SK-N-SH (cell line): ENCODE data around the gene MYLIP. TPM values are rescaled to one million over a fixed set of nuclear protein-coding genes. Genes with fewer than 3 reads are reported as not detected.

Experiments used
- CTCF ChIA-PET: fragments of 300-600, 350-600 bp; formaldehyde crosslinking; extraction: SDS; loops from one replicate; lab custom pipeline; 2021; lab: Yijun Ruan, JAX
- POLR2A ChIA-PET: fragments of 350-600 bp; sonication (Branson Sonifier 250); formaldehyde crosslinking; extraction: SDS; loops from one replicate; lab custom pipeline; 2020; ENCODE audit warnings: antibody characterized with exemption, inconsistent platforms; lab: Yijun Ruan, JAX
- DNase-seq: peaks from one replicate; pipeline ENCODE4 v3.0.0; 2012
- H2AFZ ChIP-seq: fragments of 200-600 bp; sonication (generic); 2 replicates; pipeline ENCODE4 v1.8.1; 2016; ENCODE audit warnings: antibody characterized with exemption, mild to moderate bottlenecking, low read depth
- H3F3A ChIP-seq: fragments of 200-600 bp; sonication (generic); replicated peaks from 2 replicates; pipeline ENCODE3; 2016; ENCODE audit warnings: antibody characterized with exemption, mild to moderate bottlenecking; ENCODE audit not compliant: insufficient read depth
- H3K27ac ChIP-seq, 2 experiments: fragments of 200-500 bp in 1 of 2; fragments of 200-600 bp in 1 of 2; sonication (Bioruptor generic) in 1 of 2; sonication (generic), shearing (Covaris generic) in 1 of 2; 2 replicates each; pipeline versions ENCODE4 v1.5.1 to v1.6.1; 2014 to 2016; ENCODE audit warnings: low read depth in 2 of 2, inconsistent platforms in 1 of 2, low read length in 1 of 2, mild to moderate bottlenecking in 1 of 2, mixed read lengths in 1 of 2
- H3K27me3 ChIP-seq: fragments of 200-600 bp; sonication (generic), shearing (Covaris generic); 2 replicates; pipeline ENCODE4 v1.6.1; 2016; ENCODE audit warnings: mixed run types; ENCODE audit not compliant: insufficient read depth
- H3K36me3 ChIP-seq, 2 experiments: fragments of 200-500 bp in 1 of 2; fragments of 200-600 bp in 1 of 2; sonication (Bioruptor generic) in 1 of 2; sonication (generic) in 1 of 2; replicated peaks in 1 of 2; 2 replicates each; pipeline versions ENCODE3 to v1.5.1; 2014 to 2016; ENCODE audit warnings: low read length in 1 of 2, mild to moderate bottlenecking in 1 of 2; ENCODE audit not compliant: insufficient read depth in 2 of 2, control insufficient read depth in 1 of 2
- H3K4me1 ChIP-seq, 2 experiments: fragments of 200-500 bp in 1 of 2; fragments of 200-600 bp in 1 of 2; sonication (Bioruptor generic) in 1 of 2; sonication (generic), shearing (Covaris generic) in 1 of 2; 2 replicates each; pipeline versions ENCODE4 v1.5.1 to v1.6.1; 2014 to 2016; ENCODE audit warnings: low read depth in 1 of 2, low read length in 1 of 2, mixed run types in 1 of 2; ENCODE audit not compliant: insufficient read depth in 2 of 2, control insufficient read depth in 1 of 2
- H3K4me2 ChIP-seq: fragments of 200-600 bp; sonication (generic), shearing (Covaris generic); 2 replicates; pipeline ENCODE4 v1.6.1; 2017; ENCODE audit warnings: mixed run types
- H3K4me3 ChIP-seq, 2 experiments: fragments of 200-500 bp in 1 of 2; fragments of 200-600 bp in 1 of 2; sonication (Bioruptor generic) in 1 of 2; sonication (generic), shearing (Covaris generic) in 1 of 2; 2 replicates each; pipeline versions ENCODE4 v1.5.1 to v1.8.1; 2014 to 2016; ENCODE audit warnings: low read depth in 2 of 2, inconsistent platforms in 1 of 2, low read length in 1 of 2, mild to moderate bottlenecking in 1 of 2, mixed read lengths in 1 of 2, moderate library complexity in 1 of 2
- H3K79me2 ChIP-seq: fragments of 200-600 bp; sonication (generic); 2 replicates; pipeline ENCODE4 v1.8.1; 2017; ENCODE audit warnings: mild to moderate bottlenecking; ENCODE audit not compliant: insufficient read depth
- H3K9ac ChIP-seq: fragments of 200-600 bp; sonication (generic); 2 replicates; pipeline ENCODE4 v1.6.1; 2017; ENCODE audit warnings: mixed run types
- H3K9me2 ChIP-seq: fragments of 200-600 bp; sonication (generic); 2 replicates; pipeline ENCODE4 v1.6.1; 2017; ENCODE audit warnings: mixed run types
- H3K9me3 ChIP-seq: fragments of 200-600 bp; sonication (generic); 2 replicates; pipeline ENCODE4 v1.6.1; 2017; ENCODE audit warnings: mixed run types, mild to moderate bottlenecking, moderate library complexity
- H4K20me1 ChIP-seq: fragments of 200-600 bp; sonication (generic); 2 replicates; pipeline ENCODE4 v1.6.1; 2017; ENCODE audit warnings: mild to moderate bottlenecking, mixed run types; ENCODE audit not compliant: insufficient read depth
- FOXJ3 ChIP-seq: sonication (generic); formaldehyde crosslinking; IDR thresholded peaks from 2 replicates; pipeline ENCODE4 v1.5.1; 2020; ENCODE audit warnings: mild to moderate bottlenecking, missing genetic modification reagents
- FOXM1 ChIP-seq: IDR thresholded peaks from 2 replicates; pipeline ENCODE4 v1.4.0; 2012; ENCODE audit warnings: low read depth, mild to moderate bottlenecking
- GABPA ChIP-seq: IDR thresholded peaks from 2 replicates; pipeline ENCODE4 v1.4.0; 2012; ENCODE audit warnings: low read depth, mild to moderate bottlenecking
- GATA2 ChIP-seq: sonication (generic); formaldehyde crosslinking; IDR thresholded peaks from 2 replicates; pipeline ENCODE4 v1.5.0; 2020; ENCODE audit warnings: mild to moderate bottlenecking, missing genetic modification reagents
- JUND ChIP-seq: IDR thresholded peaks from 2 replicates; pipeline ENCODE4 v1.4.0; 2012
- POLR2AphosphoS5 ChIP-seq: IDR thresholded peaks from 2 replicates; pipeline ENCODE4 v1.6.1; 2012; ENCODE audit warnings: low read depth, low read length
- RXRA ChIP-seq: IDR thresholded peaks from 2 replicates; pipeline ENCODE4 v1.4.0; 2012; ENCODE audit warnings: low read depth, mild to moderate bottlenecking, borderline replicate concordance
- SIN3A ChIP-seq: IDR thresholded peaks from 2 replicates; pipeline ENCODE4 v1.6.1; 2012; ENCODE audit warnings: low read depth, mild to moderate bottlenecking, low read length, moderate library complexity, borderline replicate concordance
- SMC3 ChIP-seq: IDR thresholded peaks from 2 replicates; pipeline ENCODE4 v1.6.1; 2012; ENCODE audit warnings: low read depth, low read length, improper control_type of control experiment
- TCF12 ChIP-seq: IDR thresholded peaks from 2 replicates; pipeline ENCODE4 v1.4.0; 2012
- polyA plus RNA-seq, 3 experiments: library from polyadenylated mRNA; depleted of rRNA; stranded (reverse); fragments of >200 nt; gene quantifications; 2 replicates each; pipeline ENCODE4 v1.2.3, GENCODE V29; 2012
- TF ChIP-seq, protein P1 (sequence below): IDR thresholded peaks from 2 replicates; pipeline ENCODE4 v1.6.1; 2012; ENCODE audit warnings: mild to moderate bottlenecking, low read depth, low read length, moderate library complexity
- TF ChIP-seq, protein P2 (sequence below): IDR thresholded peaks from 2 replicates; pipeline ENCODE4 v1.4.0; 2012; ENCODE audit warnings: low read depth, borderline replicate concordance
- TF ChIP-seq, protein P3 (sequence below): fragments of 150-350 bp; IDR thresholded peaks from 2 replicates; pipeline ENCODE4 v1.6.1; 2017; ENCODE audit warnings: antibody characterized with exemption, low read length, low read depth, borderline replicate concordance
- TF ChIP-seq, protein P4 (sequence below): IDR thresholded peaks from 2 replicates; pipeline ENCODE4; 2012

The MYLIP gene
- polyA plus RNA-seq, 1 of the 3 experiments (the other 2 are of a cell fraction) = 3.1 TPM

DNA sequence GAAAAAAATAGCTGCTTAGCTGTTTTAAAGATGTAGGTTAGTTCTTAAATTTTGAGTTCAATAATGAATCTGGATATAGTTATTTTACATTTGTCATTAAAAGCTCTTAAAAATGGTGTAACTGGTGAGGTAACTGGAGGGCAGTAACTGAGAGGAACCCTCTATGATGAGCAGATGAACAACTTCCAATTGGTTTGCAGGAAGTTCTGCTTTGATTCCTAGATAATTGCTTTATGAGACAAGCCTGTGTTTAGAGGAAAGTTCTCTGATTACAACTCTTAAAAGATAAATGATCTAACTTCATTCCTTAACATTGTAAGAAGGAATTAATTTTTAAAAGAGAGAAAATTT, 8.5 kb downstream of the MYLIP start:
- Histone ChIP-seq H3K36me3 (peaks cover 0 to 11% of the 10 kb centered on the region in 2 experiments), H3K79me2 (no peaks in the 10 kb centered on the region), H3K9me3 (no peaks in the 10 kb centered on the region), H3K27ac (no peak overlapping the region), H3K9ac (no peak overlapping the region), H3K4me3 (no peak overlapping the region), H3K9me2 (no peaks in the 10 kb centered on the region), H3K27me3 (peaks cover 5% of the 10 kb centered on the region; the same call in 1 of the 2 replicates), H3K4me2 (peak overlapping the region; percentile 51; the same call in 1 of the 2 replicates), H2AFZ (no peak overlapping the region), H3K4me1 (peaks cover 39 to 47% of the 10 kb centered on the region in 2 experiments; a peak in 3 of 4 replicates), H3F3A (peaks cover 6% of the 10 kb centered on the region), H4K20me1 (peaks cover 21% of the 10 kb centered on the region; the same call in 1 of the 2 replicates)
- TF ChIP-seq, protein P1, sequence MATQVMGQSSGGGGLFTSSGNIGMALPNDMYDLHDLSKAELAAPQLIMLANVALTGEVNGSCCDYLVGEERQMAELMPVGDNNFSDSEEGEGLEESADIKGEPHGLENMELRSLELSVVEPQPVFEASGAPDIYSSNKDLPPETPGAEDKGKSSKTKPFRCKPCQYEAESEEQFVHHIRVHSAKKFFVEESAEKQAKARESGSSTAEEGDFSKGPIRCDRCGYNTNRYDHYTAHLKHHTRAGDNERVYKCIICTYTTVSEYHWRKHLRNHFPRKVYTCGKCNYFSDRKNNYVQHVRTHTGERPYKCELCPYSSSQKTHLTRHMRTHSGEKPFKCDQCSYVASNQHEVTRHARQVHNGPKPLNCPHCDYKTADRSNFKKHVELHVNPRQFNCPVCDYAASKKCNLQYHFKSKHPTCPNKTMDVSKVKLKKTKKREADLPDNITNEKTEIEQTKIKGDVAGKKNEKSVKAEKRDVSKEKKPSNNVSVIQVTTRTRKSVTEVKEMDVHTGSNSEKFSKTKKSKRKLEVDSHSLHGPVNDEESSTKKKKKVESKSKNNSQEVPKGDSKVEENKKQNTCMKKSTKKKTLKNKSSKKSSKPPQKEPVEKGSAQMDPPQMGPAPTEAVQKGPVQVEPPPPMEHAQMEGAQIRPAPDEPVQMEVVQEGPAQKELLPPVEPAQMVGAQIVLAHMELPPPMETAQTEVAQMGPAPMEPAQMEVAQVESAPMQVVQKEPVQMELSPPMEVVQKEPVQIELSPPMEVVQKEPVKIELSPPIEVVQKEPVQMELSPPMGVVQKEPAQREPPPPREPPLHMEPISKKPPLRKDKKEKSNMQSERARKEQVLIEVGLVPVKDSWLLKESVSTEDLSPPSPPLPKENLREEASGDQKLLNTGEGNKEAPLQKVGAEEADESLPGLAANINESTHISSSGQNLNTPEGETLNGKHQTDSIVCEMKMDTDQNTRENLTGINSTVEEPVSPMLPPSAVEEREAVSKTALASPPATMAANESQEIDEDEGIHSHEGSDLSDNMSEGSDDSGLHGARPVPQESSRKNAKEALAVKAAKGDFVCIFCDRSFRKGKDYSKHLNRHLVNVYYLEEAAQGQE = no peak
- no peak for TF ChIP-seq GABPA
- TF ChIP-seq FOXM1 = no peak
- no peak for TF ChIP-seq TCF12
- no peak for TF ChIP-seq SMC3
- no peak for TF ChIP-seq GATA2 (CRISPR knock-in tag)
- TF ChIP-seq JUND = no peak
- TF ChIP-seq SIN3A = no peak
- TF ChIP-seq, protein P2, sequence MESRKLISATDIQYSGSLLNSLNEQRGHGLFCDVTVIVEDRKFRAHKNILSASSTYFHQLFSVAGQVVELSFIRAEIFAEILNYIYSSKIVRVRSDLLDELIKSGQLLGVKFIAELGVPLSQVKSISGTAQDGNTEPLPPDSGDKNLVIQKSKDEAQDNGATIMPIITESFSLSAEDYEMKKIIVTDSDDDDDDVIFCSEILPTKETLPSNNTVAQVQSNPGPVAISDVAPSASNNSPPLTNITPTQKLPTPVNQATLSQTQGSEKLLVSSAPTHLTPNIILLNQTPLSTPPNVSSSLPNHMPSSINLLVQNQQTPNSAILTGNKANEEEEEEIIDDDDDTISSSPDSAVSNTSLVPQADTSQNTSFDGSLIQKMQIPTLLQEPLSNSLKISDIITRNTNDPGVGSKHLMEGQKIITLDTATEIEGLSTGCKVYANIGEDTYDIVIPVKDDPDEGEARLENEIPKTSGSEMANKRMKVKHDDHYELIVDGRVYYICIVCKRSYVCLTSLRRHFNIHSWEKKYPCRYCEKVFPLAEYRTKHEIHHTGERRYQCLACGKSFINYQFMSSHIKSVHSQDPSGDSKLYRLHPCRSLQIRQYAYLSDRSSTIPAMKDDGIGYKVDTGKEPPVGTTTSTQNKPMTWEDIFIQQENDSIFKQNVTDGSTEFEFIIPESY = no peak
- no peak for TF ChIP-seq FOXJ3 (CRISPR knock-in tag)
- TF ChIP-seq, protein P3, sequence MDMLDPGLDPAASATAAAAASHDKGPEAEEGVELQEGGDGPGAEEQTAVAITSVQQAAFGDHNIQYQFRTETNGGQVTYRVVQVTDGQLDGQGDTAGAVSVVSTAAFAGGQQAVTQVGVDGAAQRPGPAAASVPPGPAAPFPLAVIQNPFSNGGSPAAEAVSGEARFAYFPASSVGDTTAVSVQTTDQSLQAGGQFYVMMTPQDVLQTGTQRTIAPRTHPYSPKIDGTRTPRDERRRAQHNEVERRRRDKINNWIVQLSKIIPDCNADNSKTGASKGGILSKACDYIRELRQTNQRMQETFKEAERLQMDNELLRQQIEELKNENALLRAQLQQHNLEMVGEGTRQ = no peak
- no peak for TF ChIP-seq RXRA
- TF ChIP-seq, protein P4, sequence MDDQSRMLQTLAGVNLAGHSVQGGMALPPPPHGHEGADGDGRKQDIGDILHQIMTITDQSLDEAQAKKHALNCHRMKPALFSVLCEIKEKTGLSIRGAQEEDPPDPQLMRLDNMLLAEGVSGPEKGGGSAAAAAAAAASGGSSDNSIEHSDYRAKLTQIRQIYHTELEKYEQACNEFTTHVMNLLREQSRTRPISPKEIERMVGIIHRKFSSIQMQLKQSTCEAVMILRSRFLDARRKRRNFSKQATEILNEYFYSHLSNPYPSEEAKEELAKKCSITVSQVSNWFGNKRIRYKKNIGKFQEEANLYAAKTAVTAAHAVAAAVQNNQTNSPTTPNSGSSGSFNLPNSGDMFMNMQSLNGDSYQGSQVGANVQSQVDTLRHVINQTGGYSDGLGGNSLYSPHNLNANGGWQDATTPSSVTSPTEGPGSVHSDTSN = no peak
- TF ChIP-seq POLR2AphosphoS5 = no peak
- no peak for DNase-seq
- ChIA-PET CTCF (interaction anchor here (0.9 to 2.4 kb wide), 6 partner anchors 9 to 446 kb away, joined by 3 to 6 read pairs (median 4); partner anchors contain the start of gene MYLIP), POLR2A (interaction anchor here (0.6 to 1.0 kb wide), 2 partner anchors 9 to 407 kb away, joined by 3 read pairs; partner anchors contain the start of gene MYLIP)
